CD14-positive monocyte (primary cell): ENCODE measurements around the gene SIGLEC7. TPM values are rescaled to one million over a fixed set of nuclear protein-coding genes. Genes with fewer than 3 reads are reported as not detected.

Source experiments
- DNase-seq, 3 donors: peaks; one replicate each; pipeline ENCODE4 v3.0.0-alpha.2; 2011 to 2022
- H2AFZ ChIP-seq: 2 replicates; pipeline ENCODE4 v1.6.0; 2012; ENCODE audit warnings: mild to moderate bottlenecking, low read depth, low read length, inconsistent platforms; ENCODE audit not compliant: insufficient read depth, poor library complexity, severe bottlenecking
- H3K27ac ChIP-seq, 2 donors: 1 replicate in 1 of 2; 2 replicates in 1 of 2; pipeline ENCODE4 v1.5.1; 2012 to 2013; ENCODE audit warnings: low read length in 2 of 2, control low read depth in 1 of 2, inconsistent platforms in 1 of 2, low read depth in 1 of 2, mild to moderate bottlenecking in 1 of 2
- H3K27me3 ChIP-seq, 2 donors: one replicate each; pipeline versions ENCODE4 v1.6.0 to v1.6.1; 2011 to 2013; ENCODE audit warnings: low read length in 2 of 2; ENCODE audit not compliant: control insufficient read depth in 2 of 2, insufficient read depth in 2 of 2
- H3K36me3 ChIP-seq, 2 donors: replicated peaks in 1 of 2; 1 replicate in 1 of 2; 2 replicates in 1 of 2; pipeline versions ENCODE4 v1.5.1 to v1.6.1; 2012 to 2013; ENCODE audit warnings: low read length in 2 of 2, control low read depth in 1 of 2, inconsistent platforms in 1 of 2, mild to moderate bottlenecking in 1 of 2; ENCODE audit not compliant: insufficient read depth in 2 of 2, control insufficient read depth in 1 of 2
- H3K4me1 ChIP-seq, 2 donors: 1 replicate in 1 of 2; 2 replicates in 1 of 2; pipeline versions ENCODE4 v1.5.1 to v1.6.1; 2012 to 2013; ENCODE audit warnings: low read length in 2 of 2, control low read depth in 1 of 2, inconsistent platforms in 1 of 2, mild to moderate bottlenecking in 1 of 2, moderate library complexity in 1 of 2; ENCODE audit not compliant: insufficient read depth in 2 of 2, control insufficient read depth in 1 of 2
- H3K4me2 ChIP-seq: replicated peaks from 2 replicates; pipeline ENCODE3; 2012; ENCODE audit warnings: low read length, moderate library complexity, mild to moderate bottlenecking; ENCODE audit not compliant: poor library complexity, severe bottlenecking; ENCODE audit errors: extremely low read depth
- H3K4me3 ChIP-seq, 3 experiments: fragments of 200-600 bp in 1 of 3; sonication (generic) in 1 of 3; replicated peaks in 1 of 3; 1 replicate in 2 of 3; 2 replicates in 1 of 3; pipeline ENCODE4 v1.5.1; 2011 to 2013; ENCODE audit warnings: low read length in 3 of 3, mild to moderate bottlenecking in 3 of 3, control low read depth in 2 of 3, low read depth in 2 of 3, inconsistent platforms in 1 of 3, moderate library complexity in 1 of 3
- H3K79me2 ChIP-seq: 2 replicates; pipeline ENCODE4 v1.6.0; 2012; ENCODE audit warnings: mild to moderate bottlenecking, control low read depth, inconsistent platforms, low read length, moderate library complexity; ENCODE audit not compliant: insufficient read depth
- H3K9ac ChIP-seq: 2 replicates; pipeline ENCODE4 v1.6.0; 2017; ENCODE audit warnings: low read length, mild to moderate bottlenecking; ENCODE audit not compliant: insufficient read depth, poor library complexity, severe bottlenecking
- H3K9me3 ChIP-seq, 2 donors: replicated peaks in 1 of 2; 1 replicate in 1 of 2; 2 replicates in 1 of 2; pipeline versions ENCODE4 v1.5.1 to v1.6.1; 2012 to 2013; ENCODE audit warnings: low read length in 2 of 2, control low read depth in 1 of 2; ENCODE audit not compliant: control insufficient read depth in 1 of 2, insufficient read depth in 1 of 2
- H4K20me1 ChIP-seq: 2 replicates; pipeline ENCODE4 v1.6.0; 2012; ENCODE audit warnings: mild to moderate bottlenecking, low read length, control low read depth, moderate library complexity; ENCODE audit not compliant: insufficient read depth
- H3K27ac Mint-ChIP-seq, 7 donors: one replicate each; pipeline ENCODE4 v1.8.0; 2020; ENCODE audit warnings: mild to moderate bottlenecking in 7 of 7, mixed read lengths in 7 of 7, moderate library complexity in 6 of 7, inconsistent platforms in 2 of 7
- H3K27me3 Mint-ChIP-seq, 3 donors: one replicate each; pipeline ENCODE4 v1.8.0; 2021 to 2022; ENCODE audit warnings: low read depth in 3 of 3, mild to moderate bottlenecking in 3 of 3, mixed read lengths in 3 of 3, moderate library complexity in 3 of 3, inconsistent platforms in 1 of 3
- H3K36me3 Mint-ChIP-seq, 2 donors: one replicate each; pipeline ENCODE4 v1.8.0; 2020; ENCODE audit warnings: mixed read lengths in 2 of 2, inconsistent platforms in 1 of 2, mild to moderate bottlenecking in 1 of 2
- H3K4me1 Mint-ChIP-seq: one replicate; pipeline ENCODE4 v1.8.0; 2020; ENCODE audit warnings: mild to moderate bottlenecking, mixed read lengths
- H3K4me3 Mint-ChIP-seq, 2 donors: one replicate each; pipeline ENCODE4 v1.8.0; 2020; ENCODE audit warnings: mild to moderate bottlenecking in 2 of 2, mixed read lengths in 2 of 2, moderate library complexity in 1 of 2
- H3K9me3 Mint-ChIP-seq, 7 donors: one replicate each; pipeline ENCODE4 v1.8.0; 2020 to 2022; ENCODE audit warnings: mixed read lengths in 7 of 7, mild to moderate bottlenecking in 6 of 7, moderate library complexity in 6 of 7, inconsistent platforms in 2 of 7
- WGBS: methylation state at CpG from one replicate; pipeline ENCODE4 v1.1.5; 2013; ENCODE audit warnings: missing lambda C conversion rate; ENCODE audit not compliant: insufficient coverage; 5-methylcytosine and 5-hydroxymethylcytosine counted together
- intact Hi-C, 2 donors: fragments of 100-400 bp; cut with micrococcal nuclease; formaldehyde crosslinking; loops; one replicate each; pipeline versions ENCODE4 v1.15.0 to v1.15.1; 2023
- polyA plus RNA-seq, 3 donors: library from polyadenylated mRNA; depleted of rRNA in 1 of 3; unstranded in 2 of 3; stranded (reverse) in 1 of 3; fragments of 300-500 nt in 2 of 3; fragments of >200 nt in 1 of 3; fragmentation: Illumina TruSeq in 2 of 3; gene quantifications; 1 replicate in 2 of 3; 2 replicates in 1 of 3; pipeline ENCODE4 v1.2.3, GENCODE V29; 2012 to 2021
- TF ChIP-seq, protein P1 (sequence below): fragments of 200-600 bp; IDR thresholded peaks from one replicate; pipeline ENCODE4 v1.8.0; 2022; ENCODE audit warnings: antibody characterized with exemption, mild to moderate bottlenecking

The SIGLEC7 gene
- polyA plus RNA-seq, 3 donors, result 71.8 to 93.3 (median 82.0) TPM

DNA sequence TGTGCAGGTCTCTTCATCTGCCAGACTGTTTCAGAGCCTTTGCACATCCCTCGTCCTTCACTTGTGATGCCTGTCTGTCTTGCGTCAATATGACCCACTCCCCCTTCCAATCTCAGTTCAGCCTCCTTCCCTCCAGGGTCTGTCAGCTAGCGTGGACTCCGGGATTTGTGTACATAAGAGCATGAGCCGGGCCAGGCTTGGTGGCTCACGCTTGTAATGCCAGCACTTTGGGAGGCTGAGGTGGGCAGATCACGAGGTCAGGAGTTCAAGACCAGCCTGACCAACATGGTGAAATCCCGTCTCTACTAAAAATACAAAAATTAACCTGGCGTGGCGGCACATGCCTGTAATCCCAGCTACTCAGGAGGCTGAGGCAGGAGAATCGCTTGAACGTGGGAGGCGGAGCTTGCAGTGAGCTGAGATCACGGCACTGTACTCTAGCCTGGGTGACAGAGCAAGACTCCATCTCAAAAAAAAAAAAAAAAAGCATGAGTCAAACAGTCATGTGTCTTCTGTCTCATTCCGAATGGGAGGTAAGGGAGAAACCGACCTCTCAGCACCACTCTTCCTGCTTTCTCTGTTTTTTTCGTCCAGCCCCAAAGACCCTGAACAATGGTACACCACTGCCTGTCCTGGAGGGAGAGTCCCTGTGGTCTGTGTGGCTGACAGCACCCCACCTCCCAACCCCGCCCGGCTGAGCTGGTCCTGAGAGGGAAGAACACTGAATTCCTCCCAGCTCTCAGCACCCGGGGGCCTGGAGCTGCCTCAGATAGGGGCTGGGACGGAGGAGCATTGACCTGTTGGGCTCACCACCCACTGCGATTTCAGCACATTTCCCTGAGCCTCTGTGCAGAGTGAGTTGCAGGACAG, 19.8 kb upstream of the SIGLEC7 start:
- intact Hi-C loops, result loop anchor here in 1 of 2 donors (2.0 kb wide), 1 partner anchor 14 kb away; no protein-coding TSS in a partner anchor
- Mint-ChIP-seq H3K4me1 (peaks cover 72% of the 10 kb centered on the region), H3K36me3 (peaks cover 11 to 35% of the 10 kb centered on the region in 2 donors), H3K9me3 (peaks cover 0 to 2% (median 0%) of the 10 kb centered on the region in 7 donors), H3K27me3 (peaks cover 0 to 5% (median 4%) of the 10 kb centered on the region in 3 donors), H3K4me3 (peak overlapping the region; percentile 91 to 99), H3K27ac (peak overlapping the region; percentile 98 to 100 (median 99))
- Histone ChIP-seq H3K4me2 (peak overlapping the region; percentile 100), H3K4me1 (peaks cover 74 to 84% of the 10 kb centered on the region in 2 donors), H4K20me1 (peaks cover 5% of the 10 kb centered on the region), H3K27me3 (no peaks in the 10 kb centered on the region), H3K9me3 (no peaks in the 10 kb centered on the region), H3K79me2 (peaks cover 48% of the 10 kb centered on the region), H2AFZ (peak overlapping the region; percentile 38), H3K4me3 (peak overlapping the region; percentile 23 to 98 (median 51)), H3K36me3 (peaks cover 4 to 14% of the 10 kb centered on the region in 2 donors), H3K27ac (peak overlapping the region; percentile 97 to 100), H3K9ac (peak overlapping the region; percentile 92)
- TF ChIP-seq, protein P1, sequence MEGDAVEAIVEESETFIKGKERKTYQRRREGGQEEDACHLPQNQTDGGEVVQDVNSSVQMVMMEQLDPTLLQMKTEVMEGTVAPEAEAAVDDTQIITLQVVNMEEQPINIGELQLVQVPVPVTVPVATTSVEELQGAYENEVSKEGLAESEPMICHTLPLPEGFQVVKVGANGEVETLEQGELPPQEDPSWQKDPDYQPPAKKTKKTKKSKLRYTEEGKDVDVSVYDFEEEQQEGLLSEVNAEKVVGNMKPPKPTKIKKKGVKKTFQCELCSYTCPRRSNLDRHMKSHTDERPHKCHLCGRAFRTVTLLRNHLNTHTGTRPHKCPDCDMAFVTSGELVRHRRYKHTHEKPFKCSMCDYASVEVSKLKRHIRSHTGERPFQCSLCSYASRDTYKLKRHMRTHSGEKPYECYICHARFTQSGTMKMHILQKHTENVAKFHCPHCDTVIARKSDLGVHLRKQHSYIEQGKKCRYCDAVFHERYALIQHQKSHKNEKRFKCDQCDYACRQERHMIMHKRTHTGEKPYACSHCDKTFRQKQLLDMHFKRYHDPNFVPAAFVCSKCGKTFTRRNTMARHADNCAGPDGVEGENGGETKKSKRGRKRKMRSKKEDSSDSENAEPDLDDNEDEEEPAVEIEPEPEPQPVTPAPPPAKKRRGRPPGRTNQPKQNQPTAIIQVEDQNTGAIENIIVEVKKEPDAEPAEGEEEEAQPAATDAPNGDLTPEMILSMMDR, result no peak
- peak; percentile 80 to 90 (median 85) for DNase-seq
- WGBS, result 100% methylated on average over 5 of the region's 22 CpGs

DNA sequence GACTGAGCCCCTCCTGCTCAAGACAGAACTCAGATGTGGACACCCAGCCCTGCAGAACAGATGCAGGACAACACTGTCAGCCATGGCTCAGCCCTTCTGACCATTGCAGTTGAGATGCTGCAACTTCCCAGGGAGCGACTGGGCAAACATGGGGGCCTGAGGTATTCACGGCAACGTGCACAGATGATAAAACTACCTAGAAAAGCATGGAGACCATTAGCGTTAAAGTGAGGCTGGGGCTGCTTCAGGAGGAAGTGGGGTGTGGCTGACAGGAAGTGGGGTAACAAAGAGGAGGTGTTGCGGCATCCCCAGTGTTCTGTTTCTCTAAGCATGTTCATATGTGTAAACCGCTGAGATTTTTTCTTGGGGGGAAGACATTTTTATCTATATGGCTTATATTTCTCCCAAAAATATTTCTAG, 18.7 kb upstream of the SIGLEC7 start:
- Histone ChIP-seq H3K36me3 (peaks cover 11 to 22% of the 10 kb centered on the region in 2 donors), H3K27ac (peak overlapping the region; percentile 97 to 100), H3K9ac (peak overlapping the region; percentile 92), H4K20me1 (peaks cover 11% of the 10 kb centered on the region), H3K27me3 (no peaks in the 10 kb centered on the region), H2AFZ (no peak overlapping the region), H3K9me3 (no peaks in the 10 kb centered on the region), H3K4me2 (peak overlapping the region; percentile 100), H3K4me1 (peaks cover 83 to 95% of the 10 kb centered on the region in 2 donors), H3K79me2 (peaks cover 58% of the 10 kb centered on the region), H3K4me3 (peak overlapping the region; percentile 75 to 98 (median 81))
- H3K4me3 Mint-ChIP-seq, result peak overlapping the region; percentile 91 to 99
- peaks cover 0 to 2% (median 0%) of the 10 kb centered on the region in 7 donors for H3K9me3 Mint-ChIP-seq
- H3K4me1 Mint-ChIP-seq, result peaks cover 82% of the 10 kb centered on the region
- H3K36me3 Mint-ChIP-seq, result peaks cover 21 to 45% of the 10 kb centered on the region in 2 donors
- intact Hi-C loops, result loop anchor here in 1 of 2 donors (2.0 kb wide), 1 partner anchor 13 kb away; no protein-coding TSS in a partner anchor
- peaks cover 0 to 4% (median 2%) of the 10 kb centered on the region in 3 donors for H3K27me3 Mint-ChIP-seq
- peak overlapping the region; percentile 98 to 100 (median 99) for H3K27ac Mint-ChIP-seq
- TF ChIP-seq, protein P1, result no peak
- peak; percentile 87 to 93 (median 92) for DNase-seq
- 0% methylated on average over 4 of the region's 6 CpGs for WGBS
